ENCODE data around the gene EYA4.

The EYA4 gene

GRCh38 chr6:133274813-133275212, 33.7 kb downstream of the EYA4 start:
- no peak for TF ChIP-seq SUZ12 (IDR thresholded peaks at IDR 0.05; ENCODE audit: extremely low read depth, insufficient read depth, insufficient read length)
- no peak for TF ChIP-seq ZNF274 (IDR thresholded peaks at IDR 0.05; ENCODE audit: low read depth, low read length)
- TF ChIP-seq YY1 (IDR thresholded peaks at IDR 0.05; ENCODE audit: insufficient read depth, insufficient read length): no peak
- Histone ChIP-seq H3K9me3 (ENCODE audit: insufficient read depth, low read length) (no peaks in the 10 kb centered on the region), H3K9ac (ENCODE audit: insufficient read length, low read depth) (no peak overlapping the region), H3K4me1 (ENCODE audit: insufficient read depth, insufficient read length) (no peaks in the 10 kb centered on the region), H3K27me3 (ENCODE audit: insufficient read depth, insufficient read length) (no peaks in the 10 kb centered on the region), H3K36me3 (ENCODE audit: insufficient read depth, insufficient read length, low read length) (no peaks in the 10 kb centered on the region), H3K4me3 (ENCODE audit: insufficient read length, low read depth) (no peak overlapping the region)
- no peak for DNase-seq (ENCODE audit: low read depth, low spot score)

- Histone ChIP-seq H3K27me3 (ENCODE audit: insufficient read depth, insufficient read length) (no peaks in the 10 kb centered on the region), H3K36me3 (ENCODE audit: insufficient read depth, insufficient read length, low read length) (no peaks in the 10 kb centered on the region), H3K9me3 (ENCODE audit: insufficient read depth, low read length) (no peaks in the 10 kb centered on the region), H3K4me3 (ENCODE audit: insufficient read length, low read depth) (no peak overlapping the region), H3K9ac (ENCODE audit: insufficient read length, low read depth) (no peak overlapping the region), H3K4me1 (ENCODE audit: insufficient read depth, insufficient read length) (no peaks in the 10 kb centered on the region)
- no peak for TF ChIP-seq ZNF274 (IDR thresholded peaks at IDR 0.05; ENCODE audit: low read depth, low read length)
- TF ChIP-seq SUZ12 (IDR thresholded peaks at IDR 0.05; ENCODE audit: extremely low read depth, insufficient read depth, insufficient read length): no peak
- no peak for TF ChIP-seq YY1 (IDR thresholded peaks at IDR 0.05; ENCODE audit: insufficient read depth, insufficient read length)
- DNase-seq (ENCODE audit: low read depth, low spot score): no peak
These were observed 34.1 kb downstream of the EYA4 start for GRCh38 chr6:133275213-133275612.

GRCh38 chr6:133277228-133277899, 36.2 kb downstream of the EYA4 start:
- H3K4me1 ChIP-seq (ENCODE audit: insufficient read depth, insufficient read length): no peaks in the 10 kb centered on the region
- H3K27me3 ChIP-seq (ENCODE audit: insufficient read depth, insufficient read length): no peaks in the 10 kb centered on the region
- TF ChIP-seq YY1 (IDR thresholded peaks at IDR 0.05; ENCODE audit: insufficient read depth, insufficient read length) (no peak), SUZ12 (IDR thresholded peaks at IDR 0.05; ENCODE audit: extremely low read depth, insufficient read depth, insufficient read length) (no peak), ZNF274 (IDR thresholded peaks at IDR 0.05; ENCODE audit: low read depth, low read length) (no peak)
- no peak for DNase-seq (ENCODE audit: low read depth, low spot score)
- H3K9me3 ChIP-seq (ENCODE audit: insufficient read depth, low read length): no peaks in the 10 kb centered on the region
- no peaks in the 10 kb centered on the region for H3K36me3 ChIP-seq (ENCODE audit: insufficient read depth, insufficient read length, low read length)
- no peak overlapping the region for H3K9ac ChIP-seq (ENCODE audit: insufficient read length, low read depth)
- H3K4me3 ChIP-seq (ENCODE audit: insufficient read length, low read depth): no peak overlapping the region

GRCh38 chr6:133277900-133278545, 36.9 kb downstream of the EYA4 start:
- Histone ChIP-seq H3K4me1 (ENCODE audit: insufficient read depth, insufficient read length) (no peaks in the 10 kb centered on the region), H3K27me3 (ENCODE audit: insufficient read depth, insufficient read length) (no peaks in the 10 kb centered on the region), H3K36me3 (ENCODE audit: insufficient read depth, insufficient read length, low read length) (no peaks in the 10 kb centered on the region), H3K9ac (ENCODE audit: insufficient read length, low read depth) (no peak overlapping the region), H3K4me3 (ENCODE audit: insufficient read length, low read depth) (no peak overlapping the region), H3K9me3 (ENCODE audit: insufficient read depth, low read length) (no peaks in the 10 kb centered on the region)
- TF ChIP-seq SUZ12 (IDR thresholded peaks at IDR 0.05; ENCODE audit: extremely low read depth, insufficient read depth, insufficient read length) (no peak), ZNF274 (IDR thresholded peaks at IDR 0.05; ENCODE audit: low read depth, low read length) (no peak), YY1 (IDR thresholded peaks at IDR 0.05; ENCODE audit: insufficient read depth, insufficient read length) (no peak)
- DNase-seq (ENCODE audit: low read depth, low spot score): no peak

GRCh38 chr6:133286765-133287164, 45.6 kb downstream of the EYA4 start:
- H3K27me3 ChIP-seq (ENCODE audit: insufficient read depth, insufficient read length): no peaks in the 10 kb centered on the region
- TF ChIP-seq YY1 (IDR thresholded peaks at IDR 0.05; ENCODE audit: insufficient read depth, insufficient read length): no peak
- DNase-seq (ENCODE audit: low read depth, low spot score): peak; percentile 1
- H3K9ac ChIP-seq (ENCODE audit: insufficient read length, low read depth): no peak overlapping the region
- no peaks in the 10 kb centered on the region for H3K36me3 ChIP-seq (ENCODE audit: insufficient read depth, insufficient read length, low read length)
- H3K4me3 ChIP-seq (ENCODE audit: insufficient read length, low read depth): no peak overlapping the region
- no peaks in the 10 kb centered on the region for H3K9me3 ChIP-seq (ENCODE audit: insufficient read depth, low read length)
- no peaks in the 10 kb centered on the region for H3K4me1 ChIP-seq (ENCODE audit: insufficient read depth, insufficient read length)

- H3K36me3 ChIP-seq (ENCODE audit: insufficient read depth, insufficient read length, low read length): no peaks in the 10 kb centered on the region
- no peaks in the 10 kb centered on the region for H3K9me3 ChIP-seq (ENCODE audit: insufficient read depth, low read length)
- no peaks in the 10 kb centered on the region for H3K4me1 ChIP-seq (ENCODE audit: insufficient read depth, insufficient read length)
- no peak overlapping the region for H3K9ac ChIP-seq (ENCODE audit: insufficient read length, low read depth)
- DNase-seq (ENCODE audit: low read depth, low spot score): no peak
- no peak for TF ChIP-seq SUZ12 (IDR thresholded peaks at IDR 0.05; ENCODE audit: extremely low read depth, insufficient read depth, insufficient read length)
- TF ChIP-seq YY1 (IDR thresholded peaks at IDR 0.05; ENCODE audit: insufficient read depth, insufficient read length): no peak
- no peak for TF ChIP-seq ZNF274 (IDR thresholded peaks at IDR 0.05; ENCODE audit: low read depth, low read length)
- H3K4me3 ChIP-seq (ENCODE audit: insufficient read length, low read depth): no peak overlapping the region
- H3K27me3 ChIP-seq (ENCODE audit: insufficient read depth, insufficient read length): no peaks in the 10 kb centered on the region
These were observed 47.5 kb downstream of the EYA4 start for GRCh38 chr6:133288662-133289061.

- no peaks in the 10 kb centered on the region for H3K4me1 ChIP-seq (ENCODE audit: insufficient read depth, insufficient read length)
- H3K9ac ChIP-seq (ENCODE audit: insufficient read length, low read depth): no peak overlapping the region
- TF ChIP-seq SUZ12 (IDR thresholded peaks at IDR 0.05; ENCODE audit: extremely low read depth, insufficient read depth, insufficient read length) (no peak), ZNF274 (IDR thresholded peaks at IDR 0.05; ENCODE audit: low read depth, low read length) (no peak), YY1 (IDR thresholded peaks at IDR 0.05; ENCODE audit: insufficient read depth, insufficient read length) (no peak)
- no peak overlapping the region for H3K4me3 ChIP-seq (ENCODE audit: insufficient read length, low read depth)
- no peak for DNase-seq (ENCODE audit: low read depth, low spot score)
- H3K36me3 ChIP-seq (ENCODE audit: insufficient read depth, insufficient read length, low read length): no peaks in the 10 kb centered on the region
- H3K9me3 ChIP-seq (ENCODE audit: insufficient read depth, low read length): no peaks in the 10 kb centered on the region
- H3K27me3 ChIP-seq (ENCODE audit: insufficient read depth, insufficient read length): no peaks in the 10 kb centered on the region
These were observed 48.7 kb downstream of the EYA4 start for GRCh38 chr6:133289733-133290306.

All from NT2/D1 (cell line).